H9 (cell line): ENCODE data around the gene CDH4. TPM values are rescaled to one million over a fixed set of nuclear protein-coding genes. Genes with fewer than 3 reads are reported as not detected.

Source experiments
- DNase-seq: peaks from one replicate; pipeline ENCODE4 v3.0.0-alpha.2; 2017
- H2AFZ ChIP-seq: one replicate; pipeline ENCODE4 v1.6.1; 2013; ENCODE audit warnings: mild to moderate bottlenecking, low read length, control low read depth, moderate library complexity
- H2AK5ac ChIP-seq: 2 replicates; pipeline ENCODE4 v1.6.1; 2013; ENCODE audit warnings: low read length, control low read depth, mixed read lengths; ENCODE audit not compliant: insufficient read length
- H2BK120ac ChIP-seq: one replicate; pipeline ENCODE4 v1.6.1; 2013; ENCODE audit warnings: low read depth, mild to moderate bottlenecking, low read length, control low read depth, inconsistent platforms; ENCODE audit not compliant: poor library complexity, severe bottlenecking
- H2BK12ac ChIP-seq: 2 replicates; pipeline ENCODE4 v1.6.1; 2013; ENCODE audit warnings: low read length, control low read depth, mixed read lengths, low read depth; ENCODE audit not compliant: insufficient read length
- H2BK15ac ChIP-seq: 2 replicates; pipeline ENCODE4 v1.6.1; 2013; ENCODE audit warnings: low read depth, low read length, control low read depth
- H2BK20ac ChIP-seq: one replicate; pipeline ENCODE4 v1.6.1; 2013; ENCODE audit warnings: low read depth, mild to moderate bottlenecking, low read length, control low read depth, inconsistent platforms; ENCODE audit not compliant: poor library complexity, severe bottlenecking
- H2BK5ac ChIP-seq: 2 replicates; pipeline ENCODE4 v1.6.1; 2013; ENCODE audit warnings: low read length, control low read depth, mixed read lengths; ENCODE audit not compliant: insufficient read length
- H3K14ac ChIP-seq: 2 replicates; pipeline ENCODE4 v1.6.1; 2013; ENCODE audit warnings: low read length, control low read depth; ENCODE audit not compliant: insufficient read depth
- H3K18ac ChIP-seq: 2 replicates; pipeline ENCODE4 v1.6.1; 2013; ENCODE audit warnings: low read depth, mild to moderate bottlenecking, mixed read lengths, low read length, control low read depth; ENCODE audit not compliant: insufficient read length
- H3K23ac ChIP-seq: 2 replicates; pipeline ENCODE4 v1.6.1; 2013; ENCODE audit warnings: low read length, control low read depth, mixed read lengths, low read depth; ENCODE audit not compliant: insufficient read length
- H3K23me2 ChIP-seq: 2 replicates; pipeline ENCODE4 v1.6.1; 2013; ENCODE audit warnings: low read depth, mild to moderate bottlenecking, mixed read lengths, low read length, control low read depth; ENCODE audit not compliant: insufficient read length, poor library complexity, severe bottlenecking
- H3K27ac ChIP-seq: 2 replicates; pipeline ENCODE4 v1.5.1; 2013; ENCODE audit warnings: low read length, control low read depth, mixed read lengths, low read depth; ENCODE audit not compliant: insufficient read length
- H3K27me3 ChIP-seq: 2 replicates; pipeline ENCODE4 v1.6.1; 2013; ENCODE audit warnings: low read length, control low read depth, inconsistent platforms; ENCODE audit not compliant: insufficient read depth
- H3K4ac ChIP-seq: 2 replicates; pipeline ENCODE4 v1.6.1; 2013; ENCODE audit warnings: low read depth, mild to moderate bottlenecking, control low read depth, inconsistent platforms, low read length, moderate library complexity
- H3K4me1 ChIP-seq: 2 replicates; pipeline ENCODE4 v1.6.1; 2013; ENCODE audit warnings: low read length, control low read depth, inconsistent platforms; ENCODE audit not compliant: insufficient read depth
- H3K4me2 ChIP-seq: 2 replicates; pipeline ENCODE4 v1.6.1; 2013; ENCODE audit warnings: low read length, control low read depth, mixed read lengths; ENCODE audit not compliant: insufficient read length, insufficient read depth
- H3K56ac ChIP-seq: 2 replicates; pipeline ENCODE4 v1.6.1; 2013; ENCODE audit warnings: low read depth, mild to moderate bottlenecking, mixed read lengths, low read length, control low read depth; ENCODE audit not compliant: insufficient read length
- H3K79me1 ChIP-seq: 2 replicates; pipeline ENCODE4 v1.6.1; 2013; ENCODE audit warnings: low read depth, mild to moderate bottlenecking, moderate library complexity, low read length, control low read depth, inconsistent platforms; ENCODE audit not compliant: insufficient read depth, poor library complexity, severe bottlenecking
- H3K79me2 ChIP-seq: 2 replicates; pipeline ENCODE4 v1.6.1; 2013; ENCODE audit warnings: low read length, control low read depth, inconsistent platforms; ENCODE audit not compliant: insufficient read depth
- H3K9ac ChIP-seq: 2 replicates; pipeline ENCODE4 v1.6.1; 2013; ENCODE audit warnings: low read length, control low read depth, mixed read lengths; ENCODE audit not compliant: insufficient read length; ENCODE audit errors: extremely low read depth
- H3K9me3 ChIP-seq: one replicate; pipeline ENCODE4 v1.6.1; 2013; ENCODE audit warnings: low read depth, low read length, inconsistent platforms; ENCODE audit not compliant: control insufficient read depth
- H3T11ph ChIP-seq: one replicate; pipeline ENCODE4 v1.6.1; 2013; ENCODE audit warnings: mild to moderate bottlenecking, low read length, control low read depth, inconsistent platforms
- H4K20me1 ChIP-seq: one replicate; pipeline ENCODE4 v1.6.1; 2013; ENCODE audit not compliant: control insufficient read depth, insufficient read length, insufficient read depth
- H4K5ac ChIP-seq: 2 replicates; pipeline ENCODE4 v1.6.1; 2013; ENCODE audit warnings: low read depth, mild to moderate bottlenecking, mixed read lengths, low read length, control low read depth; ENCODE audit not compliant: insufficient read length
- H4K8ac ChIP-seq: replicated peaks from 2 replicates; pipeline ENCODE4 v1.6.1; 2013; ENCODE audit warnings: low read length, control low read depth, mixed read lengths, low read depth; ENCODE audit not compliant: insufficient read length
- H4K91ac ChIP-seq: 2 replicates; pipeline ENCODE4 v1.6.1; 2013; ENCODE audit warnings: low read depth, mild to moderate bottlenecking, moderate library complexity, mixed read lengths, low read length, control low read depth; ENCODE audit not compliant: insufficient read length
- H3K27ac Mint-ChIP-seq, 3 experiments: 2 replicates in 2 of 3; 3 replicates in 1 of 3; pipeline ENCODE4 v1.8.0; 2020 to 2021; ENCODE audit warnings: mixed read lengths in 3 of 3, mild to moderate bottlenecking in 1 of 3, moderate library complexity in 1 of 3
- H3K27me3 Mint-ChIP-seq: 2 replicates; pipeline ENCODE4 v1.8.0; 2021; ENCODE audit warnings: low read depth, mild to moderate bottlenecking, moderate library complexity, mixed read lengths
- H3K36me3 Mint-ChIP-seq, 3 experiments: 2 replicates in 2 of 3; 3 replicates in 1 of 3; pipeline ENCODE4 v1.8.0; 2020 to 2021; ENCODE audit warnings: low read depth in 3 of 3, mixed read lengths in 3 of 3; ENCODE audit not compliant: insufficient read depth in 1 of 3
- H3K4me1 Mint-ChIP-seq, 2 experiments: 2 replicates each; pipeline ENCODE4 v1.8.0; 2020; ENCODE audit warnings: mixed read lengths in 2 of 2
- H3K4me3 Mint-ChIP-seq, 2 experiments: 2 replicates in 1 of 2; 3 replicates in 1 of 2; pipeline ENCODE4 v1.8.0; 2020 to 2021; ENCODE audit warnings: mild to moderate bottlenecking in 2 of 2, mixed read lengths in 2 of 2, moderate library complexity in 1 of 2
- H3K9me3 Mint-ChIP-seq, 2 experiments: 2 replicates in 1 of 2; 3 replicates in 1 of 2; pipeline ENCODE4 v1.8.0; 2020; ENCODE audit warnings: mild to moderate bottlenecking in 2 of 2, mixed read lengths in 2 of 2, moderate library complexity in 1 of 2
- CTCF ChIP-seq: fragments of 200-600 bp; sonication (generic); conservative IDR thresholded peaks from 3 replicates; pipeline ENCODE4 v1.8.0; 2021; ENCODE audit warnings: antibody characterized with exemption, mild to moderate bottlenecking
- WGBS: extraction: QIAGEN DNeasy Blood & Tissue Kit; methylation state at CpG from one replicate; pipeline ENCODE4 v1.1.7; 2013; ENCODE audit warnings: missing lambda C conversion rate, low lambda C conversion rate, mixed read lengths; ENCODE audit not compliant: insufficient read length; ENCODE audit errors: extremely low coverage; 5-methylcytosine and 5-hydroxymethylcytosine counted together
- total RNA-seq: library from RNA; stranded (reverse); gene quantifications from 2 replicates; pipeline ENCODE4 v1.2.1, GENCODE V29; 2021

Gene CDH4
- total RNA-seq, 1 experiment from 2014 or later: 3.0 TPM

GRCh38 chr20:61661583-61661982 is 409.5 kb downstream of the CDH4 start:
- H3K27ac ChIP-seq: no peak overlapping the region
- no peak overlapping the region for H3T11ph ChIP-seq
- no peaks in the 10 kb centered on the region for H3K79me2 ChIP-seq
- no peaks in the 10 kb centered on the region for H3K4me1 ChIP-seq
- H2BK20ac ChIP-seq: no peak overlapping the region
- no peak overlapping the region for H3K18ac ChIP-seq
- no peaks in the 10 kb centered on the region for H3K9me3 ChIP-seq
- H3K79me1 ChIP-seq: no peaks in the 10 kb centered on the region
- no peak for TF ChIP-seq CTCF
- WGBS: no CpG with 5 or more reads among the region's 13 CpGs
- H2BK120ac ChIP-seq: no peak overlapping the region
- peaks cover 0 to 3% of the 10 kb centered on the region in 2 experiments; a peak in 2 of 4 replicates for H3K4me1 Mint-ChIP-seq
- no peaks in the 10 kb centered on the region for H3K9me3 Mint-ChIP-seq
- H3K4ac ChIP-seq: no peak overlapping the region
- no peak overlapping the region for H4K8ac ChIP-seq
- no peak overlapping the region for H2AFZ ChIP-seq
- H3K4me3 Mint-ChIP-seq: no peak overlapping the region
- H3K27ac Mint-ChIP-seq: peak overlapping the region in 1 of 3 experiments; percentile 19; a peak in 1 of 7 replicates
- H2AK5ac ChIP-seq: no peak overlapping the region
- no peaks in the 10 kb centered on the region for H3K36me3 Mint-ChIP-seq
- no peaks in the 10 kb centered on the region; the same call in 1 of the 2 replicates for H3K27me3 ChIP-seq
- H4K91ac ChIP-seq: no peak overlapping the region
- no peak overlapping the region for H2BK15ac ChIP-seq
- H3K9ac ChIP-seq: no peak overlapping the region
- no peaks in the 10 kb centered on the region for H3K23me2 ChIP-seq
- H3K27me3 Mint-ChIP-seq: peaks cover 44% of the 10 kb centered on the region
- no peak overlapping the region for H3K56ac ChIP-seq
- H2BK12ac ChIP-seq: no peak overlapping the region
- H2BK5ac ChIP-seq: no peak overlapping the region
- no peak overlapping the region for H3K4me2 ChIP-seq
- no peak overlapping the region for H3K14ac ChIP-seq
- no peak overlapping the region for H4K5ac ChIP-seq
- DNase-seq: no peak
- H3K23ac ChIP-seq: no peak overlapping the region
- H4K20me1 ChIP-seq: no peaks in the 10 kb centered on the region
